ENCODE measurements around the gene GLS.
"Not testable (repeated sequence)": the region's sequence is repeated elsewhere in the genome, so short reads cannot be mapped to it uniquely, and the experiment has no call there.

The GLS gene

GRCh38 chr2:190994148-190994547 is 113.5 kb downstream of the GLS start:
- no peak for DNase-seq (ENCODE audit: low read depth)

GRCh38 chr2:190995315-190995714 is 114.7 kb downstream of the GLS start:
- DNase-seq (ENCODE audit: low read depth): not testable (repeated sequence)

GRCh38 chr2:190996338-190996946 is 115.8 kb downstream of the GLS start:
- DNase-seq (ENCODE audit: low read depth): peak; percentile 37

- DNase-seq (ENCODE audit: low read depth): no peak
Observed at GRCh38 chr2:190996947-190997346, 116.3 kb downstream of the GLS start.

GRCh38 chr2:190997526-190998113 is 117.0 kb downstream of the GLS start:
- no peak for DNase-seq (ENCODE audit: low read depth)

GRCh38 chr2:190999058-190999457 is 118.4 kb downstream of the GLS start:
- DNase-seq (ENCODE audit: low read depth): no peak

GRCh38 chr2:190999949-191000665 is 119.5 kb downstream of the GLS start:
- no peak for DNase-seq (ENCODE audit: low read depth)

- no peak for DNase-seq (ENCODE audit: low read depth)
Observed at GRCh38 chr2:191001032-191001431, 120.4 kb downstream of the GLS start.

- no peak for DNase-seq (ENCODE audit: low read depth)
Observed at GRCh38 chr2:191001624-191002023, 121.0 kb downstream of the GLS start.

- no peak for DNase-seq (ENCODE audit: low read depth)
Observed at GRCh38 chr2:191003405-191004309, 123.0 kb downstream of the GLS start.

GRCh38 chr2:191006297-191006696 is 125.7 kb downstream of the GLS start:
- DNase-seq (ENCODE audit: low read depth): no peak

- no peak for DNase-seq (ENCODE audit: low read depth)
Observed at GRCh38 chr2:191006997-191007783, 126.6 kb downstream of the GLS start.

GRCh38 chr2:191008286-191008685 is 127.7 kb downstream of the GLS start:
- DNase-seq (ENCODE audit: low read depth): no peak

GRCh38 chr2:191009541-191010374 is 129.1 kb downstream of the GLS start:
- peak; percentile 53 for DNase-seq (ENCODE audit: low read depth)

- DNase-seq (ENCODE audit: low read depth): no peak
Observed at GRCh38 chr2:191010887-191011885, 130.6 kb downstream of the GLS start.

- DNase-seq (ENCODE audit: low read depth): no peak
Observed at GRCh38 chr2:191012346-191012745, 131.7 kb downstream of the GLS start.

GRCh38 chr2:191012845-191013681 is 132.4 kb downstream of the GLS start:
- DNase-seq (ENCODE audit: low read depth): peak; percentile 72

- no peak for DNase-seq (ENCODE audit: low read depth)
Observed at GRCh38 chr2:191013682-191013931, 133.0 kb downstream of the GLS start.
